ENCODE results near the gene ATP5F1D. TPM values are rescaled to one million over a fixed set of nuclear protein-coding genes. Genes with fewer than 3 reads are reported as not detected.

The ATP5F1D gene
- total RNA-seq, 1 donor from 2014 or later: 7.1 TPM

GRCh38 chr19:1274081-1274851 lies 32.7 kb downstream of the ATP5F1D start:
- H4K20me1 ChIP-seq (ENCODE audit: low read depth): peaks cover 66% of the 10 kb centered on the region
- H3K36me3 Mint-ChIP-seq: peaks cover 30% of the 10 kb centered on the region

GRCh38 chr19:1274852-1275259 lies 33.3 kb downstream of the ATP5F1D start:
- peak; percentile 67 for DNase-seq (ENCODE audit: low spot score)
- no peak overlapping the region for H3K9ac ChIP-seq
- H4K20me1 ChIP-seq (ENCODE audit: low read depth): peaks cover 66% of the 10 kb centered on the region
- H3K27me3 Mint-ChIP-seq (ENCODE audit: insufficient read depth, low read depth): peaks cover 25% of the 10 kb centered on the region
- H3F3A ChIP-seq (ENCODE audit: low read depth): peaks cover 77% of the 10 kb centered on the region
- no peak overlapping the region for H2AFZ ChIP-seq (replicated peaks)
- peaks cover 5% of the 10 kb centered on the region for H3K36me3 ChIP-seq
- H3K4me1 ChIP-seq: peaks cover 40% of the 10 kb centered on the region
- H3K27ac ChIP-seq: peak overlapping the region; percentile 98
- no peak overlapping the region for H3K27ac Mint-ChIP-seq
- no peaks in the 10 kb centered on the region for H3K27me3 ChIP-seq
- H3K36me3 Mint-ChIP-seq: peaks cover 30% of the 10 kb centered on the region
- TF ChIP-seq EZH2 (IDR thresholded peaks at IDR 0.05) (no peak), CTCF (IDR thresholded peaks at IDR 0.05) (no peak), EZH2phosphoT487 (IDR thresholded peaks at IDR 0.05) (no peak)
- peak overlapping the region; percentile 80 for H3K4me3 Mint-ChIP-seq
- H3K4me2 ChIP-seq: peak overlapping the region; percentile 85
- peaks cover 47% of the 10 kb centered on the region for H3K4me1 Mint-ChIP-seq
- no peaks in the 10 kb centered on the region for H3K9me3 Mint-ChIP-seq
- peak overlapping the region; percentile 61 for H3K4me3 ChIP-seq
- peaks cover 55% of the 10 kb centered on the region for H3K79me2 ChIP-seq (ENCODE audit: low read depth)
- H3K9me3 ChIP-seq (ENCODE audit: low read depth): no peaks in the 10 kb centered on the region

More at GRCh38 chr19:1274081-1274851, 32.7 kb downstream of the ATP5F1D start:
- H3K4me3 Mint-ChIP-seq: peak overlapping the region; percentile 80
- H3K36me3 ChIP-seq: peaks cover 5% of the 10 kb centered on the region
- H3K4me1 Mint-ChIP-seq: peaks cover 46% of the 10 kb centered on the region
- H3F3A ChIP-seq (ENCODE audit: low read depth): peaks cover 78% of the 10 kb centered on the region
- no peak for DNase-seq (ENCODE audit: low spot score)
- no peaks in the 10 kb centered on the region for H3K27me3 ChIP-seq
- no peaks in the 10 kb centered on the region for H3K9me3 ChIP-seq (ENCODE audit: low read depth)
- H3K27me3 Mint-ChIP-seq (ENCODE audit: insufficient read depth, low read depth): peaks cover 23% of the 10 kb centered on the region
- H3K9me3 Mint-ChIP-seq: no peaks in the 10 kb centered on the region
- TF ChIP-seq EZH2 (IDR thresholded peaks at IDR 0.05): no peak
- TF ChIP-seq CTCF (IDR thresholded peaks at IDR 0.05): no peak
- TF ChIP-seq EZH2phosphoT487 (IDR thresholded peaks at IDR 0.05): no peak
- no peak overlapping the region for H2AFZ ChIP-seq (replicated peaks)
- H3K27ac ChIP-seq: peak overlapping the region; percentile 98
- H3K4me2 ChIP-seq: peak overlapping the region; percentile 85
- no peak overlapping the region for H3K4me3 ChIP-seq
- peaks cover 60% of the 10 kb centered on the region for H3K79me2 ChIP-seq (ENCODE audit: low read depth)
- peaks cover 41% of the 10 kb centered on the region for H3K4me1 ChIP-seq
- no peak overlapping the region for H3K9ac ChIP-seq
- H3K27ac Mint-ChIP-seq: peak overlapping the region; percentile 91

- H3K9ac ChIP-seq: peak within 1 kb of the TSS; percentile 16
- H3K4me1 ChIP-seq: peaks cover 34% of the 10 kb centered on the region
- Mint-ChIP-seq H3K27me3 (ENCODE audit: insufficient read depth, low read depth) (peaks cover 22% of the 10 kb centered on the region), H3K4me1 (peaks cover 47% of the 10 kb centered on the region), H3K27ac (peak within 1 kb of the TSS; percentile 91), H3K9me3 (no peaks in the 10 kb centered on the region), H3K36me3 (peaks cover 28% of the 10 kb centered on the region), H3K4me3 (peak within 1 kb of the TSS; percentile 88)
- H3K27me3 ChIP-seq: no peaks in the 10 kb centered on the region
- TF ChIP-seq EZH2phosphoT487 (IDR thresholded peaks at IDR 0.05) (no peak), EZH2 (IDR thresholded peaks at IDR 0.05) (no peak), CTCF (IDR thresholded peaks at IDR 0.05) (no peak)
- H4K20me1 ChIP-seq (ENCODE audit: low read depth): peaks cover 61% of the 10 kb centered on the region
- no peaks in the 10 kb centered on the region for H3K9me3 ChIP-seq (ENCODE audit: low read depth)
- H3K4me2 ChIP-seq: peak within 1 kb of the TSS; percentile 85
- H3K27ac ChIP-seq: peak within 1 kb of the TSS; percentile 98
- H3F3A ChIP-seq (ENCODE audit: low read depth): peaks cover 77% of the 10 kb centered on the region
- H3K4me3 ChIP-seq: peak within 1 kb of the TSS; percentile 61
- peaks cover 5% of the 10 kb centered on the region for H3K36me3 ChIP-seq
- peaks cover 49% of the 10 kb centered on the region for H3K79me2 ChIP-seq (ENCODE audit: low read depth)
- no peak within 1 kb of the TSS for H2AFZ ChIP-seq (replicated peaks)
- peak; percentile 98 for DNase-seq (ENCODE audit: low spot score)
Measured at GRCh38 chr19:1275260-1275975, 33.9 kb downstream of the ATP5F1D start, which contains the start of gene FAM174C. Gene FAM174C, plus strand, starts transcription at chr19:1275530. Its CDS starts 20 bp downstream, at chr19:1275550.

Data from neural progenitor cell (in vitro differentiated cells).